GM18867 (cell line): ENCODE data around the gene CDH15.
"Not testable (repeated sequence)": the region's sequence is repeated elsewhere in the genome, so short reads cannot be mapped to it uniquely, and the experiment has no call there.

Experiments
- ATAC-seq: cut with Tn5 transposase; IDR thresholded peaks from one replicate; pipeline ENCODE4 v1.9.1; 2021; ENCODE audit warnings: mild to moderate bottlenecking, moderate library complexity; ENCODE audit not compliant: unreplicated experiment

The CDH15 gene

DNA sequence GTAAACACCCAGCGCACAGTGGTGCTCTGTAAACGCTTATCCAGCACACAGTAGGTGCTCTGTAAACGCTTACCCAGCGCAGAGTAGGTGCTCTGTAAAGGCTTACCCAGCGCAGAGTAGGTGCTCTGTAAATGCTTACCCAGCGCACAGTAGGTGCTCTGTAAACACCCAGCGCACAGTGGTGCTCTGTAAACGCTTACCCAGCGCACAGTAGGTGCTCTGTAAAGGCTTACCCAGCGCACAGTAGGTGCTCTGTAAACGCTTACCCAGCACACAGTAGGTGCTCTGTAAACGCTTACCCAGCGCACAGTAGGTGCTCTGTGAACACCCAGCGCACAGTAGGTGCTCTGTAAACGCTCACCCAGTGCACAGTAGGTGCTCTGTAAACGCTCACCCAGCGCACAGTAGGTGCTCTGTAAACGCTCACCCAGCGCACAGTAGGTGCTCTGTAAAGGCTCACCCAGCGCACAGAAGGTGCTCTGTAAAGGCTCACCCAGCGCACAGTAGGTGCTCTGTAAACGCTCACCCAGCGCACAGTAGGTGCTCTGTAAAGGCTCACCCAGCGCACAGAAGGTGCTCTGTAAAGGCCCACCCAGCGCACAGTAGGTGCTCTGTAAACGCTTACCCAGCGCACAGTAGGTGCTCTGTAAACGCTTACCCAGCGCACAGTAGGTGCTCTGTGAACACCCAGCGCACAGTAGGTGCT, 14.5 kb downstream of the CDH15 start:
- ATAC-seq, result not testable (repeated sequence)

- ATAC-seq, result not testable (repeated sequence)
These were observed 15.1 kb downstream of the CDH15 start for GRCh38 chr16:89186593-89187031.

DNA sequence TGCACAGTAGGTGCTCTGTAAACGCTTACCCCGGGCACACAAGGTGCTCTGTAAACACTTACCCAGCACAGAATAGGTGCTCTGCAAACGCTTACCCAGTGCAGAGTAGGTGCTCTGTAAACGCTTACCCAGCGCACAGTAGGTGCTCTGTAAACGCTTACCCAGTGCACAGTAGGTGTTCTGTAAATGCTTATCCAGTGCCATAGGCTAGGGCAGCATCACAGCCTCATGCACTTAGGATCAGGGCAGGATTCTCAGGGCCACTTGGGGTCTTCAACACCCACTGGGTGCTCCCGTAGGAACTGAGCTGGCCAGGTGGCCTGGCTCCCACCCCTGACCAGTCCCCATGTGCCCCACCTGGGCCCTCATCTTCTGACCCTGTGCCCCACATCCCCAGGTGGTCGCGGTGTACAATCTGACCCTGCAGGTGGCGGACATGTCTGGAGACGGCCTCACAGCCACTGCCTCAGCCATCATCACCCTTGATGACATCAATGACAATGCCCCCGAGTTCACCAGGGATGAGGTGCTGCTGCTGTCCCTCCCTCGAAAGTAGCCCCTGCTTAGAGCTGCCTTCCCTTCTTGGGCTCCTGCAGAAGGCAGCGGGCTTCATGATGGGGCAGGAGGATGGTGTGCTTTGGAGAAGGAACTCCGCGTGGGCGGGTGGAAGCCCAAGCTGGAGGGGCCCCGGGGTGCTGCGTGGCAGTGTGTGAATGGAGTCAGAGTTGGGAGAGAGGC, 15.7 kb downstream of the CDH15 start:
- ATAC-seq, result no peak

DNA sequence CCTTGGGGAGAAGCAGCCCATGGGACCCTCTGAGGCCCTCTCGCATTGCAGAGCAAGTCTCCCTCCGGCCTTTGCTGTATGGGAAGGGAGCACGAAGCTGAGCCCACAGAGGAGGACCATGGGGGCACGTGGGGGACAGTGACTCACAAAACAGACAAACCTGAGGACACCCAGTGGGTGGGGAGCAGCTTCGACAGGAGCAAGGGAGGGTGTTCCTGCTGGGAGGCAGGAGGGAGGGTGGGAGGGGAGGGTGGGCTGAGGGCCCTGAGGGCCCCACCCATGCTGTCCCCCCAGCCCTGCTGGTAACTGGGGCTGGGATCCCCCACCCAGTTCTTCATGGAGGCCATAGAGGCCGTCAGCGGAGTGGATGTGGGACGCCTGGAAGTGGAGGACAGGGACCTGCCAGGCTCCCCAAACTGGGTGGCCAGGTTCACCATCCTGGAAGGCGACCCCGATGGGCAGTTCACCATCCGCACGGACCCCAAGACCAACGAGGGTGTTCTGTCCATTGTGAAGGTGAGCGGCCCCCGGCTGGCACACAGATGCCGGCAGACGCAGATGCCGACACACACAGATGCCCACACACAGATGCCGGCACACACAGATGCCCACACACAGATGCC, 16.3 kb downstream of the CDH15 start:
- ATAC-seq, result no peak

GRCh38 chr16:89188471-89189357, 17.2 kb downstream of the CDH15 start:
- not testable (repeated sequence) for ATAC-seq

DNA sequence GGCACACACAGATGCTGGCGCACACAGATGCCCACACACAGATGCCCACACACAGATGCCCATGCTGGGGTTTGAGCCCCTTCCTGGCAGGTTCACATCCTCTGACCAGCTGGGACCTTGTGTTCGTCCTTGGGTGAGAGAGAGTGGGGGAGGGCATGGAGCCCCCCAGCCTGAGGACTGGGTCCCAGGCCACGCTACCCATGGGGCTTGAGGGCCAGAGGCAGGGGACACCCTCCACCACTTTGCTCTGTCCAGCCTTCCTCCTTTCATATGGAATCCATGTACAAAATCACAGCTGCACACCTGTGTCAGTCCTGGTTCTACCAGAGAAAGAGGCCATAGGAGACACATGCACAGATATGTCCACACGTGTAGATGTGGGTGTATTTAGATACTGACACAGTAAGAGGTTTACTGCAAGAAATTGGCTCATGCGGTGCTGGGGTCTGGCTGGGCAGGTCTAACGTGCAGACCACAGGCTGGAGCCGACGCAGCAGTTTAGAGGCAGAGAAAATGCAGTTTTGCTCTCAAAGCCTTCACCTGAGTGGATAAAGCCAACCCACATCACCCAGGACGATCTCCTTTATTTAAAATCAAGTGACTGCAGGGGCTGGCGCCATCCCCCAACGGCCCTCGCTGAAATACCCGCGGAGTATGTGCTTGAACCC, 17.9 kb downstream of the CDH15 start:
- ATAC-seq, result no peak

GRCh38 chr16:89190150-89190958, 18.8 kb downstream of the CDH15 start:
- ATAC-seq, result no peak

DNA sequence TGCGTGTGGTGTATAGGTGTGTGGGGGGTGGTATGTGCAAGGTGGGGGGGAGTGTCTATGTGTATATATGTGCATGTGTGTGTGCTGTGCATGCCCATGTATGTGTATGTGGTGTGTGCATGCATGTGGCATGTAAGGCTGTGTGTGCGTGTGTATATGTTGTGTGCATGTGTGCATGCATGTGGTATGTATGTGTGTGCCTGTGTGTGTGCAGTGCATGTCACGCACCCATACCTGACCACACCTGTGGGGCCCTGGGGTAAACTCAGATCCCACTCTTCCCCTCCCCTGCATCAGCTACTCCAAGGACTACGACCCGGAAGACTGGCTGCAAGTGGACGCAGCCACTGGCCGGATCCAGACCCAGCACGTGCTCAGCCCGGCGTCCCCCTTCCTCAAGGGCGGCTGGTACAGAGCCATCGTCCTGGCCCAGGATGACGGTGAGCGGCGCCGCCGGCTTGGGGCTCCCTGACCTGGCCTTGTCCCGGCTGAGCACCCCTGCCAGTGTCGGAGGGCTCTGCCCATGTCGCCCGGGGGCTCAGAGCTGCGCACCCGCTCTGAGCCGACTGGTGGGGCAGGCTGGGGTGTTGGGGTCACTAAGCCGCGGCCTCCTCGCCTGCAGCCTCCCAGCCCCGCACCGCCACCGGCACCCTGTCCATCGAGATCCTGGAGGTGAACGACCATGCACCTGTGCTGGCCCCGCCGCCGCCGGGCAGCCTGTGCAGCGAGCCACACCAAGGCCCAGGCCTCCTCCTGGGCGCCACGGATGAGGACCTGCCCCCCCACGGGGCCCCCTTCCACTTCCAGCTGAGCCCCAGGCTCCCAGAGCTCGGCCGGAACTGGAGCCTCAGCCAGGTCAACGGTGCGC, 19.7 kb downstream of the CDH15 start:
- no peak for ATAC-seq

DNA sequence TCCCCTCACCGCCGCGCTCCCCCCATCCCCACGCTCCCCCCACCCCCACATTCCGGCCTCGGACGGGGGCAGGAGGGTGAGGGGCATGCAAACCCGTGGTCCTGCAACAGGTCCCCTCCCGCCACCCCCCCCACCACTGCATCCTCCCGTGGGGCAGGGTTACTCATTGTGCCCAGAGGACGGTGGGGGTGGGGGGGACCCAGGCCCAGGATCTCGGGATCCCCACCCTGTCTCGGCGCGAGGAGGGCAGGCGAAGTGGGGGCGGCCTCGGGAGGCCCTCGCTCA, 20.3 kb downstream of the CDH15 start:
- no peak for ATAC-seq

GRCh38 chr16:89192186-89192955, 20.8 kb downstream of the CDH15 start:
- ATAC-seq, result peak; percentile 40

DNA sequence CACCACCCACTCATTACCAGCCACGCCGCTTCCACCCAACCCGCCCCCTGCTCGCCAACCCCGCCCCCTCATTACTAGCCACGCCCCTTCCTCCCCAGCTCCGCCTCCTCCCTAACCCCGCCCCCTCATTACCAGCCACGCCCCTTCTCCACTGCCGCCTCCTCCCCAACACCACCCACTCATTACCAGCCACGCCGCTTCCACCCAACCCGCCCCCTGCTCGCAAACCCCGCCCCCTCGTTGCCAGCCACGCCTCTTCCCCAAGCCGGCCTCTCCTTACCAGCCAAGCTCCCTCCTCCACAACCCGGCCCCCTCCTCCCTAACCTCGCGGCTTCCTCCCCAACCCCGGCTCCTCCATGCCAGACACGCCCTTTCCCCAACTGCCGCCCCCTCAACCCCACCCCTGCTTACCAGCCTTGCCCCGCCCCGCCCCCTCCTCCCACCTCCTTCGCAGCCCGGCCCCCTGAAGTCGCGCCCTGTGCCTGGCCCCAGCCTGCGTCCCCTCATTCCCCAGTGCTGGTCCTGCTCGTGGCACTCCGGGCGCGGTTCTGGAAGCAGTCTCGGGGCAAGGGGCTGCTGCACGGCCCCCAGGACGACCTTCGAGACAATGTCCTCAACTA, 21.5 kb downstream of the CDH15 start:
- no peak for ATAC-seq

DNA sequence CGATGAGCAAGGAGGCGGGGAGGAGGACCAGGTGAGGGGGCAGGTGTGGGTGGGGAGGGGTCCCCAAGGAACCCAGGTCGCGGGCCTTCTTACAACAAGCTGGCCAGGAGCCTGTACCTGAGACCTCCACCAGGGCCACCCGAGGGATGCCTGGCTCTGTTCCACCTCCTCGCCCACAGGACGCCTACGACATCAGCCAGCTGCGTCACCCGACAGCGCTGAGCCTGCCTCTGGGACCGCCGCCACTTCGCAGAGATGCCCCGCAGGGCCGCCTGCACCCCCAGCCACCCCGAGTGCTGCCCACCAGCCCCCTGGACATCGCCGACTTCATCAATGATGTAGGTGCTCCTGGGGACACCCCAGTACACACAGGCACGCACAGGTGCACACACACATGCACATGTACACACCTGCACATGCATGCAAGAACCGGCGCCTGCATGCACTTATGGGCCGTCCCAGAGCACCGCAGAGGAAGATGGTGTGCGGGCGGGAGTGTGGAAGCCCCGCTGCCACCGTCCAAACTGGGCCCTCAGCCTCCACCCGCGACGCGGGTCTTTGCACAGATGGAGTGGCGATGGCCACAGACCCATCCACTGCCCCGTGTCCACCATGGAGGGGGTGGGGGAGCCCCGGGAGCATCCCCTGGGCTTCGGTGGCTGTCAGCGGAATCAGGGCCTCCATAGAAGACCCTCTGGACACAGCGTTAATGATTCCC, 22.2 kb downstream of the CDH15 start:
- ATAC-seq, result no peak

DNA sequence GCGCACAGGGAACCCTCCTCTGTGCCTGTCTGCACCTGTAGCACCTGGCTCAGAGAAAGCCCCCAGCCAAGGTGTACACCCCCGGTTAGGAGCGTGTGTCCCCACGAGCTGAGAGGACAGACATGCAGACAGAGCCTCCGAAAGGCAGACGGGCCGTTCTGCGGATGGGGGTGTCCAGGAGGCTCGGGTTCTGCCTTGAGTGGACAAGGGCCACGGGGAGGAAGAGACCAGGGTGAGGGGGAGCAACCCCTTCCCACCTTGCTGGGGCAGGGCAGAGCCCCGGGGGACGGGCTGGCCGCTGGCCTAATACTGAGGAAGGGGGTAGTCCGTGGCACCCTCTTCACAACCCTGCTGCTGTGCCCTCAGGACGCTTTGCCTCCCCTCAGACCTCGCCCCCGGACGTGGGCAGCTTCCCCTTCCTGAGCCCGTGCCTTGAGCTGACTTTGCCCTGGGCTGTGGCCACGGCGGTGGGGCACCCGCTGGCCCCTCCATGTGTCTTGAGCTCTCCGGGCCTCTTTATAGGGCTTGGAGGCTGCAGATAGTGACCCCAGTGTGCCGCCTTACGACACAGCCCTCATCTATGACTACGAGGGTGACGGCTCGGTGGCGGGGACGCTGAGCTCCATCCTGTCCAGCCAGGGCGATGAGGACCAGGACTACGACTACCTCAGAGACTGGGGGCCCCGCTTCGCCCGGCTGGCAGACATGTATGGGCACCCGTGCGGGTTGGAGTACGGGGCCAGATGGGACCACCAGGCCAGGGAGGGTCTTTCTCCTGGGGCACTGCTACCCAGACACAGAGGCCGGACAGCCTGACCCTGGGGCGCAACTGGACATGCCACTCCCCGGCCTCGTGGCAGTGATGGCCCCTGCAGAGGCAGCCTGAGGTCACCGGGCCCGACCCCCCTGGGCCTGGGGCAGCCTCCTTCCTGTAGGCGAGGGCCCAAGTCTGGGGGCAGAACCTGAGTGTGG, 23.1 kb downstream of the CDH15 start:
- no peak for ATAC-seq

DNA sequence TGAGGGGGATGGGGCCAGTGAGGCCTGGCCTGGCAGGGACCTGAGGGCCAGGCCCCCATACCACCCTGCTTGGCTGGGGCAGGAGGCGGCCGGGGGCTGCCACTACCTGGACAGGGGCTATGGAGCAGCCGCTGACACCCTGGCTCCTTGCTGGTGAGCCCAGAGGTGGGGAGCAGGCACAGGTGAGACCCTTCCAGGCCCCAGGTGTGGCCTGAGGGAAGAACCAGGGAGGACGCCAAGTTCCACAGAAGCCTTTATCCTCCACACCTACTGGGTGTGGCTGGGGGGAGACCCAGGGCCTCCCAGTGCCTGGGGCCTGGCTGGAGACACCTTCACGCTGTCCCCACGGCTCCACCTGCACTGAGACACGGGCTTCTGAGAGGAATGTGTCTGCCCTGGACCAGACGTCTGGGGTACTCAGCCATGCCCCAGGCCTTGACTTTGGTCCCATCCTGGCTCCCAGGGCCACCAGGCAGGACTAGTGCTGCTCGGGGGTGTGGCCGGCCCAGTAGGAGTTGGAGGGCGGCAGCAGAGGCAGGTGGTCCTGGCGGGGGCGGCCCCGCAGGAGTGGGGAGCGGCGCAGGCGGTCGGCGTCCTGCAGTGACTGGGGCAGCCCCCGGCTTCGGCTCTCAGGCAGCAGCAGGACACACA, 24.1 kb downstream of the CDH15 start:
- ATAC-seq, result no peak

GRCh38 chr16:89197033-89197632, 25.6 kb downstream of the CDH15 start:
- ATAC-seq, result no peak
